ENCODE results near the gene AXDND1. TPM values are rescaled to one million over a fixed set of nuclear protein-coding genes. Genes with fewer than 3 reads are reported as not detected.

The AXDND1 gene
- total RNA-seq, 1 donor from 2014 or later: 1.4 TPM

- DNase-seq (ENCODE audit: extremely low spot score, unreplicated experiment): no peak
- H3K9me3 Mint-ChIP-seq: no peaks in the 10 kb centered on the region
- no peaks in the 10 kb centered on the region for H3K4me1 Mint-ChIP-seq (ENCODE audit: unreplicated experiment)
- TF ChIP-seq CTCF (conservative IDR thresholded peaks at IDR 0.05): no peak
- no peaks in the 10 kb centered on the region for H3K36me3 Mint-ChIP-seq
- H3K27me3 Mint-ChIP-seq: no peaks in the 10 kb centered on the region
- peak overlapping the region; percentile 55 for H3K27ac Mint-ChIP-seq
- H3K4me3 Mint-ChIP-seq: no peak overlapping the region
Measured at GRCh38 chr1:179550746-179551682, 185.2 kb downstream of the AXDND1 start.

- H3K36me3 Mint-ChIP-seq: no peaks in the 10 kb centered on the region
- H3K4me1 Mint-ChIP-seq (ENCODE audit: unreplicated experiment): no peaks in the 10 kb centered on the region
- H3K27me3 Mint-ChIP-seq: no peaks in the 10 kb centered on the region
- no peak for DNase-seq (ENCODE audit: extremely low spot score, unreplicated experiment)
- H3K27ac Mint-ChIP-seq: no peak overlapping the region
- no peaks in the 10 kb centered on the region for H3K9me3 Mint-ChIP-seq
- TF ChIP-seq CTCF (conservative IDR thresholded peaks at IDR 0.05): no peak
- H3K4me3 Mint-ChIP-seq: no peak overlapping the region
Measured at GRCh38 chr1:179554427-179554826, 188.7 kb downstream of the AXDND1 start.

GRCh38 chr1:179558078-179558477 is 192.3 kb downstream of the AXDND1 start:
- H3K36me3 Mint-ChIP-seq: no peaks in the 10 kb centered on the region
- no peaks in the 10 kb centered on the region for H3K4me1 Mint-ChIP-seq (ENCODE audit: unreplicated experiment)
- no peaks in the 10 kb centered on the region for H3K9me3 Mint-ChIP-seq
- no peak overlapping the region for H3K27ac Mint-ChIP-seq
- H3K4me3 Mint-ChIP-seq: no peak overlapping the region
- no peak for TF ChIP-seq CTCF (conservative IDR thresholded peaks at IDR 0.05)
- no peaks in the 10 kb centered on the region for H3K27me3 Mint-ChIP-seq
- DNase-seq (ENCODE audit: extremely low spot score, unreplicated experiment): no peak

GRCh38 chr1:179575497-179576314 is 209.9 kb downstream of the AXDND1 start, which contains the start of gene NPHS2:
TSS of gene NPHS2 (minus strand) at chr1:179575948. CDS start at chr1:179575864, 84 bp downstream.
- H3K36me3 Mint-ChIP-seq: no peaks in the 10 kb centered on the region
- TF ChIP-seq CTCF (conservative IDR thresholded peaks at IDR 0.05): no peak
- peaks cover 74% of the 10 kb centered on the region for H3K27me3 Mint-ChIP-seq
- no peak for DNase-seq (ENCODE audit: extremely low spot score, unreplicated experiment)
- H3K4me3 Mint-ChIP-seq: peak within 1 kb of the TSS; percentile 72
- peaks cover 2% of the 10 kb centered on the region for H3K9me3 Mint-ChIP-seq
- H3K4me1 Mint-ChIP-seq (ENCODE audit: unreplicated experiment): no peaks in the 10 kb centered on the region
- no peak within 1 kb of the TSS for H3K27ac Mint-ChIP-seq

DNA sequence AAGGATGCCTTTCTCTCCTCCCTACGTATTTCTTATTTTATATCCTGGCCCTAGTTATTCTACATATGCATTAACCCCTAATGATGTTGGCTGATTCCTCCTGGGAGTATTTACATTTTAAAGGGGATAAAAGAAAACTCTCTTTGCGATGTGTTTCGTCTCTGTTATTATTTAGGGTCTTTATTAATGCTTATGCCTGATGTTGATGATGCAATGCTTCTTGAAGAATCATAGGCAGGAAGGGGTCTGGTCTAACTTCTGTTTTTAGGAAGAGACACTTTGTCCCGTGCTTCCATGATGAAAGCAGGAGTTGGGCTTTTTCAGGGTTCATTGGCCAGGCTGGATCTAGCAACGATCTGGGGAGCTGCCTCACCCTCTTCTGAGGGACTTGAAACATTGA is 210.7 kb downstream of the AXDND1 start:
- H3K9me3 Mint-ChIP-seq: no peaks in the 10 kb centered on the region
- no peak for DNase-seq (ENCODE audit: extremely low spot score, unreplicated experiment)
- peak overlapping the region; percentile 1 for H3K4me3 Mint-ChIP-seq
- TF ChIP-seq CTCF (conservative IDR thresholded peaks at IDR 0.05): no peak
- peaks cover 74% of the 10 kb centered on the region for H3K27me3 Mint-ChIP-seq
- no peak overlapping the region for H3K27ac Mint-ChIP-seq
- no peaks in the 10 kb centered on the region for H3K4me1 Mint-ChIP-seq (ENCODE audit: unreplicated experiment)
- no peaks in the 10 kb centered on the region for H3K36me3 Mint-ChIP-seq

Data from type B pancreatic cell (in vitro differentiated cells).